GM23338 (cell line): ENCODE measurements around the gene CDH4. TPM values are rescaled to one million over a fixed set of nuclear protein-coding genes. Genes with fewer than 3 reads are reported as not detected.

Experiments used
- ATAC-seq: fragments of 200-7000 bp; cut with Tn5 transposase; 3 replicates; pipeline ENCODE4 v1.9.1; 2020
- DNase-seq: peaks from one replicate; pipeline ENCODE4 v3.0.0-alpha.2; 2015; ENCODE audit warnings: low spot score
- H2AFZ ChIP-seq: fragments of 200-600 bp; sonication (generic); 2 replicates; pipeline ENCODE4 v1.8.0; 2016; ENCODE audit warnings: antibody characterized with exemption, mild to moderate bottlenecking, moderate library complexity
- H3F3A ChIP-seq: fragments of 200-600 bp; sonication (generic); replicated peaks from 2 replicates; pipeline ENCODE4 v1.8.0; 2017; ENCODE audit warnings: antibody characterized with exemption, mixed run types, low read depth
- H3K27ac ChIP-seq: fragments of 200-600 bp; sonication (generic); 2 replicates; pipeline ENCODE4 v1.6.1; 2016; ENCODE audit warnings: low read depth
- H3K27me3 ChIP-seq: fragments of 200-600 bp; sonication (generic); 2 replicates; pipeline ENCODE4 v1.8.0; 2016; ENCODE audit warnings: mild to moderate bottlenecking, mixed run types, moderate library complexity; ENCODE audit not compliant: insufficient read depth
- H3K36me3 ChIP-seq: fragments of 200-600 bp; sonication (generic); 2 replicates; pipeline ENCODE4 v1.8.0; 2016; ENCODE audit warnings: mild to moderate bottlenecking; ENCODE audit not compliant: insufficient read depth
- H3K4me1 ChIP-seq: fragments of 200-600 bp; sonication (generic); 2 replicates; pipeline ENCODE4 v1.8.0; 2016; ENCODE audit warnings: mild to moderate bottlenecking, moderate library complexity; ENCODE audit not compliant: insufficient read depth
- H3K4me2 ChIP-seq: fragments of 200-600 bp; sonication (generic); 2 replicates; pipeline ENCODE4 v1.7.1; 2017; ENCODE audit warnings: mixed run types
- H3K4me3 ChIP-seq: fragments of 200-600 bp; sonication (generic); 2 replicates; pipeline ENCODE4 v1.6.1; 2016; ENCODE audit warnings: mixed run types
- H3K79me2 ChIP-seq: fragments of 200-600 bp; sonication (generic); replicated peaks from 2 replicates; pipeline ENCODE4 v1.8.0; 2017; ENCODE audit warnings: mild to moderate bottlenecking; ENCODE audit not compliant: insufficient read depth
- H3K9me2 ChIP-seq: fragments of 200-600 bp; sonication (generic); 2 replicates; pipeline ENCODE4 v1.8.0; 2017; ENCODE audit not compliant: insufficient read depth
- H4K20me1 ChIP-seq: fragments of 200-600 bp; sonication (generic); replicated peaks from 2 replicates; pipeline ENCODE4 v1.8.0; 2017; ENCODE audit warnings: mild to moderate bottlenecking; ENCODE audit not compliant: insufficient read depth
- H3K27ac Mint-ChIP-seq: 2 replicates; pipeline ENCODE4 v1.8.0; 2020; ENCODE audit warnings: inconsistent platforms, mild to moderate bottlenecking, moderate library complexity, mixed read lengths
- H3K27me3 Mint-ChIP-seq: 3 replicates; pipeline ENCODE4 v1.8.0; 2022; ENCODE audit warnings: low read depth, mild to moderate bottlenecking, moderate library complexity, mixed read lengths, inconsistent platforms; ENCODE audit not compliant: insufficient read depth, poor library complexity
- H3K36me3 Mint-ChIP-seq: 3 replicates; pipeline ENCODE4 v1.8.0; 2021; ENCODE audit warnings: low read depth, mild to moderate bottlenecking, inconsistent platforms, moderate library complexity, mixed read lengths
- H3K4me1 Mint-ChIP-seq: 3 replicates; pipeline ENCODE4 v1.8.0; 2020; ENCODE audit warnings: mild to moderate bottlenecking, inconsistent platforms, mixed read lengths
- H3K4me3 Mint-ChIP-seq: 3 replicates; pipeline ENCODE4 v1.8.0; 2021; ENCODE audit warnings: moderate library complexity, mild to moderate bottlenecking, inconsistent platforms, mixed read lengths
- H3K9me3 Mint-ChIP-seq: 3 replicates; pipeline ENCODE4 v1.8.0; 2020; ENCODE audit warnings: moderate library complexity, mild to moderate bottlenecking, inconsistent platforms, mixed read lengths
- CREB1 ChIP-seq: fragments of 250-450 bp; sonication (Bioruptor Pico); IDR thresholded peaks from 2 replicates; pipeline ENCODE4 v1.5.0; 2020; ENCODE audit warnings: low read depth, mild to moderate bottlenecking, moderate library complexity
- EZH2 ChIP-seq: fragments of 200-600 bp; sonication (generic); IDR thresholded peaks from one replicate; pipeline ENCODE4 v1.8.0; 2017; ENCODE audit warnings: antibody characterized with exemption, mild to moderate bottlenecking, low read depth; ENCODE audit not compliant: unreplicated experiment
- EZH2phosphoT487 ChIP-seq: fragments of 200-600 bp; sonication (generic); IDR thresholded peaks from one replicate; pipeline ENCODE4 v1.8.1; 2018; ENCODE audit warnings: antibody characterized with exemption; ENCODE audit not compliant: unreplicated experiment
- JUNB ChIP-seq: IDR thresholded peaks from one replicate; pipeline ENCODE4 v1.6.1; 2016; ENCODE audit warnings: antibody characterized with exemption; ENCODE audit not compliant: unreplicated experiment
- NANOG ChIP-seq: IDR thresholded peaks from 2 replicates; pipeline ENCODE4 v1.6.1; 2016; ENCODE audit warnings: antibody characterized with exemption, borderline replicate concordance
- POLR2AphosphoS5 ChIP-seq: IDR thresholded peaks from 2 replicates; pipeline ENCODE4 v1.6.1; 2016; ENCODE audit warnings: antibody characterized with exemption, low read depth
- STAT1 ChIP-seq: IDR thresholded peaks from one replicate; pipeline ENCODE4 v1.6.1; 2016; ENCODE audit warnings: antibody characterized with exemption; ENCODE audit not compliant: unreplicated experiment
- ZNF114 ChIP-seq: fragments of 250-450 bp; sonication (Bioruptor Pico); IDR thresholded peaks from 2 replicates; pipeline ENCODE4 v1.5.0; 2020; ENCODE audit warnings: mild to moderate bottlenecking, moderate library complexity
- ZNF331 ChIP-seq: fragments of 250-450 bp; sonication (Bioruptor Pico); IDR thresholded peaks from 2 replicates; pipeline ENCODE4 v1.5.0; 2020; ENCODE audit warnings: low read depth, mild to moderate bottlenecking, moderate library complexity
- polyA plus RNA-seq: library from polyadenylated mRNA; unstranded; fragments of >200 nt; fragmentation: Nextera tagmentation; extraction: Ambion mirVana; gene quantifications from 2 replicates; pipeline ENCODE4 v1.2.1, GENCODE V29; 2016
- total RNA-seq: library from RNA; depleted of rRNA; stranded (reverse); fragments of >200 nt; shearing (Covaris generic); gene quantifications from 2 replicates; pipeline ENCODE4 v1.2.3, GENCODE V29; 2014
- TF ChIP-seq, protein P1 (sequence below): fragments of 250-450 bp; sonication (Bioruptor Pico); IDR thresholded peaks from 2 replicates; pipeline ENCODE4 v1.5.0; 2020; ENCODE audit warnings: mild to moderate bottlenecking, moderate library complexity
- TF ChIP-seq, protein P2 (sequence below): IDR thresholded peaks from one replicate; pipeline ENCODE4 v1.6.1; 2018; ENCODE audit warnings: antibody characterized with exemption; ENCODE audit not compliant: unreplicated experiment
- TF ChIP-seq, protein P3 (sequence below): IDR thresholded peaks from 2 replicates; pipeline ENCODE4 v1.6.1; 2016; ENCODE audit warnings: antibody characterized with exemption
- TF ChIP-seq, protein P4 (sequence below), 2 experiments: fragments of 200-600 bp in 1 of 2; sonication (generic) in 1 of 2; conservative IDR thresholded peaks; 2 replicates each; pipeline versions ENCODE4 v1.5.1 to v1.6.1; 2016 to 2017; ENCODE audit warnings: antibody characterized with exemption in 2 of 2, low read depth in 2 of 2, mild to moderate bottlenecking in 2 of 2, moderate library complexity in 1 of 2

The CDH4 gene
- total and polyA plus RNA-seq, 2 experiments from 2014 or later: 1.2 to 4.2 TPM

DNA sequence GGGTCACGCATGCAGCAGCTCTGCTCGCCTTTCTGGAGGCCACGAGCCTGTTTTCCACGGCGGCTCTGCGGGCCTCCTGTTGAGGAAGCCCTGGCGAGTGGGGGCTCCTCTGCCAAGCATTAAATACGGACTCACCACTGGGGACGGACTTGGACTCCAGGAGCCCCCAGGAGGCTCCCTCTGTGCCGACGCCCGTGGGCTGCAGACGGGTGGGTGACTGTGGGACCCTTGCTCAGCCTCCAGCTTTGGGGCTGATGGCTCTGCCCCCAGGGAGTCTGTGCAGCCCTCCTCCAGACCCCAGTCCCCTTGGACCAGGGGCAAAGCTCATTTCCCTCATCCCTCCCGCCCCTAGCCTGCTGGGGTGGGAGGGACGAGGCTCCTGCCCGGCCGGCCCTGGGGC is 577.5 kb downstream of the CDH4 start:
- Histone ChIP-seq H3K4me2 (no peak overlapping the region), H3K4me3 (no peak overlapping the region), H4K20me1 (no peaks in the 10 kb centered on the region), H3K36me3 (no peaks in the 10 kb centered on the region; the same call in 1 of the 2 replicates), H3K4me1 (no peaks in the 10 kb centered on the region), H3K27ac (no peak overlapping the region), H3K27me3 (no peaks in the 10 kb centered on the region), H3K9me2 (no peaks in the 10 kb centered on the region), H2AFZ (no peak overlapping the region), H3K79me2 (no peaks in the 10 kb centered on the region), H3F3A (no peaks in the 10 kb centered on the region)
- ATAC-seq: no peak
- peaks cover 11% of the 10 kb centered on the region for H3K27me3 Mint-ChIP-seq
- H3K9me3 Mint-ChIP-seq: peaks cover 37% of the 10 kb centered on the region
- H3K4me3 Mint-ChIP-seq: no peak overlapping the region
- H3K4me1 Mint-ChIP-seq: peaks cover 3% of the 10 kb centered on the region; the same call in 1 of the 3 replicates
- no peak overlapping the region for H3K27ac Mint-ChIP-seq
- peaks cover 18% of the 10 kb centered on the region; the same call in 2 of the 3 replicates for H3K36me3 Mint-ChIP-seq
- no peak for DNase-seq
- TF ChIP-seq, protein P1, sequence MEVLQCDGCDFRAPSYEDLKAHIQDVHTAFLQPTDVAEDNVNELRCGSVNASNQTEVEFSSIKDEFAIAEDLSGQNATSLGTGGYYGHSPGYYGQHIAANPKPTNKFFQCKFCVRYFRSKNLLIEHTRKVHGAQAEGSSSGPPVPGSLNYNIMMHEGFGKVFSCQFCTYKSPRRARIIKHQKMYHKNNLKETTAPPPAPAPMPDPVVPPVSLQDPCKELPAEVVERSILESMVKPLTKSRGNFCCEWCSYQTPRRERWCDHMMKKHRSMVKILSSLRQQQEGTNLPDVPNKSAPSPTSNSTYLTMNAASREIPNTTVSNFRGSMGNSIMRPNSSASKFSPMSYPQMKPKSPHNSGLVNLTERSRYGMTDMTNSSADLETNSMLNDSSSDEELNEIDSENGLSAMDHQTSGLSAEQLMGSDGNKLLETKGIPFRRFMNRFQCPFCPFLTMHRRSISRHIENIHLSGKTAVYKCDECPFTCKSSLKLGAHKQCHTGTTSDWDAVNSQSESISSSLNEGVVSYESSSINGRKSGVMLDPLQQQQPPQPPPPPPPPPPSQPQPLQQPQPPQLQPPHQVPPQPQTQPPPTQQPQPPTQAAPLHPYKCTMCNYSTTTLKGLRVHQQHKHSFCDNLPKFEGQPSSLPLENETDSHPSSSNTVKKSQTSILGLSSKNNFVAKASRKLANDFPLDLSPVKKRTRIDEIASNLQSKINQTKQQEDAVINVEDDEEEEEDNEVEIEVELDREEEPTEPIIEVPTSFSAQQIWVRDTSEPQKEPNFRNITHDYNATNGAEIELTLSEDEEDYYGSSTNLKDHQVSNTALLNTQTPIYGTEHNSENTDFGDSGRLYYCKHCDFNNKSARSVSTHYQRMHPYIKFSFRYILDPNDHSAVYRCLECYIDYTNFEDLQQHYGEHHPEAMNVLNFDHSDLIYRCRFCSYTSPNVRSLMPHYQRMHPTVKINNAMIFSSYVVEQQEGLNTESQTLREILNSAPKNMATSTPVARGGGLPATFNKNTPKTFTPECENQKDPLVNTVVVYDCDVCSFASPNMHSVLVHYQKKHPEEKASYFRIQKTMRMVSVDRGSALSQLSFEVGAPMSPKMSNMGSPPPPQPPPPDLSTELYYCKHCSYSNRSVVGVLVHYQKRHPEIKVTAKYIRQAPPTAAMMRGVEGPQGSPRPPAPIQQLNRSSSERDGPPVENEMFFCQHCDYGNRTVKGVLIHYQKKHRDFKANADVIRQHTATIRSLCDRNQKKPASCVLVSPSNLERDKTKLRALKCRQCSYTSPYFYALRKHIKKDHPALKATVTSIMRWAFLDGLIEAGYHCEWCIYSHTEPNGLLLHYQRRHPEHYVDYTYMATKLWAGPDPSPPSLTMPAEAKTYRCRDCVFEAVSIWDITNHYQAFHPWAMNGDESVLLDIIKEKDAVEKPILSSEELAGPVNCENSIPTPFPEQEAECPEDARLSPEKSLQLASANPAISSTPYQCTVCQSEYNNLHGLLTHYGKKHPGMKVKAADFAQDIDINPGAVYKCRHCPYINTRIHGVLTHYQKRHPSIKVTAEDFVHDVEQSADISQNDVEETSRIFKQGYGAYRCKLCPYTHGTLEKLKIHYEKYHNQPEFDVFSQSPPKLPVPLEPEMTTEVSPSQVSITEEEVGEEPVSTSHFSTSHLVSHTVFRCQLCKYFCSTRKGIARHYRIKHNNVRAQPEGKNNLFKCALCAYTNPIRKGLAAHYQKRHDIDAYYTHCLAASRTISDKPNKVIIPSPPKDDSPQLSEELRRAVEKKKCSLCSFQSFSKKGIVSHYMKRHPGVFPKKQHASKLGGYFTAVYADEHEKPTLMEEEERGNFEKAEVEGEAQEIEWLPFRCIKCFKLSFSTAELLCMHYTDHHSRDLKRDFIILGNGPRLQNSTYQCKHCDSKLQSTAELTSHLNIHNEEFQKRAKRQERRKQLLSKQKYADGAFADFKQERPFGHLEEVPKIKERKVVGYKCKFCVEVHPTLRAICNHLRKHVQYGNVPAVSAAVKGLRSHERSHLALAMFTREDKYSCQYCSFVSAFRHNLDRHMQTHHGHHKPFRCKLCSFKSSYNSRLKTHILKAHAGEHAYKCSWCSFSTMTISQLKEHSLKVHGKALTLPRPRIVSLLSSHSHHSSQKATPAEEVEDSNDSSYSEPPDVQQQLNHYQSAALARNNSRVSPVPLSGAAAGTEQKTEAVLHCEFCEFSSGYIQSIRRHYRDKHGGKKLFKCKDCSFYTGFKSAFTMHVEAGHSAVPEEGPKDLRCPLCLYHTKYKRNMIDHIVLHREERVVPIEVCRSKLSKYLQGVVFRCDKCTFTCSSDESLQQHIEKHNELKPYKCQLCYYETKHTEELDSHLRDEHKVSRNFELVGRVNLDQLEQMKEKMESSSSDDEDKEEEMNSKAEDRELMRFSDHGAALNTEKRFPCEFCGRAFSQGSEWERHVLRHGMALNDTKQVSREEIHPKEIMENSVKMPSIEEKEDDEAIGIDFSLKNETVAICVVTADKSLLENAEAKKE (CRISPR knock-in tag): no peak
- TF ChIP-seq NANOG: no peak
- TF ChIP-seq, protein P2, sequence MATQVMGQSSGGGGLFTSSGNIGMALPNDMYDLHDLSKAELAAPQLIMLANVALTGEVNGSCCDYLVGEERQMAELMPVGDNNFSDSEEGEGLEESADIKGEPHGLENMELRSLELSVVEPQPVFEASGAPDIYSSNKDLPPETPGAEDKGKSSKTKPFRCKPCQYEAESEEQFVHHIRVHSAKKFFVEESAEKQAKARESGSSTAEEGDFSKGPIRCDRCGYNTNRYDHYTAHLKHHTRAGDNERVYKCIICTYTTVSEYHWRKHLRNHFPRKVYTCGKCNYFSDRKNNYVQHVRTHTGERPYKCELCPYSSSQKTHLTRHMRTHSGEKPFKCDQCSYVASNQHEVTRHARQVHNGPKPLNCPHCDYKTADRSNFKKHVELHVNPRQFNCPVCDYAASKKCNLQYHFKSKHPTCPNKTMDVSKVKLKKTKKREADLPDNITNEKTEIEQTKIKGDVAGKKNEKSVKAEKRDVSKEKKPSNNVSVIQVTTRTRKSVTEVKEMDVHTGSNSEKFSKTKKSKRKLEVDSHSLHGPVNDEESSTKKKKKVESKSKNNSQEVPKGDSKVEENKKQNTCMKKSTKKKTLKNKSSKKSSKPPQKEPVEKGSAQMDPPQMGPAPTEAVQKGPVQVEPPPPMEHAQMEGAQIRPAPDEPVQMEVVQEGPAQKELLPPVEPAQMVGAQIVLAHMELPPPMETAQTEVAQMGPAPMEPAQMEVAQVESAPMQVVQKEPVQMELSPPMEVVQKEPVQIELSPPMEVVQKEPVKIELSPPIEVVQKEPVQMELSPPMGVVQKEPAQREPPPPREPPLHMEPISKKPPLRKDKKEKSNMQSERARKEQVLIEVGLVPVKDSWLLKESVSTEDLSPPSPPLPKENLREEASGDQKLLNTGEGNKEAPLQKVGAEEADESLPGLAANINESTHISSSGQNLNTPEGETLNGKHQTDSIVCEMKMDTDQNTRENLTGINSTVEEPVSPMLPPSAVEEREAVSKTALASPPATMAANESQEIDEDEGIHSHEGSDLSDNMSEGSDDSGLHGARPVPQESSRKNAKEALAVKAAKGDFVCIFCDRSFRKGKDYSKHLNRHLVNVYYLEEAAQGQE: no peak
- no peak for TF ChIP-seq EZH2
- TF ChIP-seq ZNF114 (CRISPR knock-in tag): no peak
- TF ChIP-seq CREB1: no peak
- no peak for TF ChIP-seq ZNF331
- TF ChIP-seq EZH2phosphoT487: no peak
- TF ChIP-seq, protein P3, sequence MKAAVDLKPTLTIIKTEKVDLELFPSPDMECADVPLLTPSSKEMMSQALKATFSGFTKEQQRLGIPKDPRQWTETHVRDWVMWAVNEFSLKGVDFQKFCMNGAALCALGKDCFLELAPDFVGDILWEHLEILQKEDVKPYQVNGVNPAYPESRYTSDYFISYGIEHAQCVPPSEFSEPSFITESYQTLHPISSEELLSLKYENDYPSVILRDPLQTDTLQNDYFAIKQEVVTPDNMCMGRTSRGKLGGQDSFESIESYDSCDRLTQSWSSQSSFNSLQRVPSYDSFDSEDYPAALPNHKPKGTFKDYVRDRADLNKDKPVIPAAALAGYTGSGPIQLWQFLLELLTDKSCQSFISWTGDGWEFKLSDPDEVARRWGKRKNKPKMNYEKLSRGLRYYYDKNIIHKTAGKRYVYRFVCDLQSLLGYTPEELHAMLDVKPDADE: no peak
- no peak for TF ChIP-seq STAT1
- TF ChIP-seq, protein P4, sequence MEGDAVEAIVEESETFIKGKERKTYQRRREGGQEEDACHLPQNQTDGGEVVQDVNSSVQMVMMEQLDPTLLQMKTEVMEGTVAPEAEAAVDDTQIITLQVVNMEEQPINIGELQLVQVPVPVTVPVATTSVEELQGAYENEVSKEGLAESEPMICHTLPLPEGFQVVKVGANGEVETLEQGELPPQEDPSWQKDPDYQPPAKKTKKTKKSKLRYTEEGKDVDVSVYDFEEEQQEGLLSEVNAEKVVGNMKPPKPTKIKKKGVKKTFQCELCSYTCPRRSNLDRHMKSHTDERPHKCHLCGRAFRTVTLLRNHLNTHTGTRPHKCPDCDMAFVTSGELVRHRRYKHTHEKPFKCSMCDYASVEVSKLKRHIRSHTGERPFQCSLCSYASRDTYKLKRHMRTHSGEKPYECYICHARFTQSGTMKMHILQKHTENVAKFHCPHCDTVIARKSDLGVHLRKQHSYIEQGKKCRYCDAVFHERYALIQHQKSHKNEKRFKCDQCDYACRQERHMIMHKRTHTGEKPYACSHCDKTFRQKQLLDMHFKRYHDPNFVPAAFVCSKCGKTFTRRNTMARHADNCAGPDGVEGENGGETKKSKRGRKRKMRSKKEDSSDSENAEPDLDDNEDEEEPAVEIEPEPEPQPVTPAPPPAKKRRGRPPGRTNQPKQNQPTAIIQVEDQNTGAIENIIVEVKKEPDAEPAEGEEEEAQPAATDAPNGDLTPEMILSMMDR (conservative IDR thresholded peaks at IDR 0.05; ENCODE audit: low read depth in 2 of 2): no peak
- TF ChIP-seq POLR2AphosphoS5: no peak
- TF ChIP-seq JUNB: no peak
